HCT116 (cell line): ENCODE results near the gene TTC33. TPM values are rescaled to one million over a fixed set of nuclear protein-coding genes. Genes with fewer than 3 reads are reported as not detected.

Experiments used
- ATAC-seq: fragments of 200-7000 bp; cut with Tn5 transposase; 2 replicates; pipeline ENCODE4 v1.9.1; 2020; ENCODE audit warnings: mild to moderate bottlenecking, moderate library complexity
- BruUV-seq: library from RNA; stranded (reverse); fragments of 400-500 nt; replicated peaks from 2 replicates; lab custom pipeline; 2021; lab: Mats Ljungman, UMichigan
- CTCF ChIA-PET: fragments of 300-600 bp; sonication (Branson Sonifier 250); formaldehyde crosslinking; loops from one replicate; lab custom pipeline; 2021; ENCODE audit warnings: antibody characterized with exemption; lab: Charles Lee
- POLR2A ChIA-PET: fragments of 300-600, 350-600 bp; sonication (Branson Sonifier 250); formaldehyde crosslinking; loops from one replicate; lab custom pipeline; 2021; ENCODE audit warnings: antibody characterized with exemption; lab: Charles Lee
- RAD21 ChIA-PET, 2 experiments: fragments of 300-600 bp; sonication (Branson Sonifier 250); formaldehyde crosslinking; loops; one replicate each; lab custom pipeline; 2023; ENCODE audit warnings: low total read pairs in 2 of 2; ENCODE audit not compliant: uncharacterized antibody in 2 of 2, unreplicated experiment in 2 of 2, low non-redundant PET in 1 of 2; lab: Charles Lee
- DNase-seq: peaks from one replicate; pipeline ENCODE4 v3.0.0-alpha.2; 2010; ENCODE audit warnings: low read depth, low spot score
- H2AFZ ChIP-seq: fragments of 200-600 bp; shearing (Covaris generic), sonication (generic); 2 replicates; pipeline ENCODE4 v1.6.1; 2017; ENCODE audit warnings: low read depth, mixed run types, mixed read lengths, antibody characterized with exemption, low read length; ENCODE audit not compliant: poor library complexity, severe bottlenecking
- H3K27ac ChIP-seq: 2 replicates; pipeline ENCODE4 v1.5.1; 2012; ENCODE audit warnings: low read depth, low read length
- H3K27me3 ChIP-seq: fragments of 200-600 bp; sonication (generic); 2 replicates; pipeline ENCODE4 v1.6.1; 2016; ENCODE audit warnings: mixed run types, low read length, mixed read lengths; ENCODE audit not compliant: insufficient read depth
- H3K36me3 ChIP-seq, 2 experiments: fragments of 200-500 bp in 1 of 2; fragments of 200-600 bp in 1 of 2; sonication (Bioruptor generic) in 1 of 2; sonication (generic) in 1 of 2; 2 replicates each; pipeline versions ENCODE4 v1.5.1 to v1.6.1; 2014 to 2016; ENCODE audit warnings: low read length in 2 of 2, inconsistent platforms in 1 of 2, mixed read lengths in 1 of 2, mixed run types in 1 of 2; ENCODE audit not compliant: insufficient read depth in 2 of 2, control insufficient read depth in 1 of 2
- H3K4me1 ChIP-seq, 2 experiments: fragments of 200-600 bp in 1 of 2; sonication (generic) in 1 of 2; 2 replicates each; pipeline versions ENCODE4 v1.5.1 to v1.6.1; 2012 to 2017; ENCODE audit warnings: low read length in 2 of 2, inconsistent platforms in 1 of 2, mild to moderate bottlenecking in 1 of 2, mixed read lengths in 1 of 2, mixed run types in 1 of 2, moderate library complexity in 1 of 2; ENCODE audit not compliant: insufficient read depth in 2 of 2, control insufficient read depth in 1 of 2
- H3K4me2 ChIP-seq: fragments of 200-600 bp; sonication (generic); 2 replicates; pipeline ENCODE4 v1.6.1; 2017; ENCODE audit warnings: mixed run types, low read length, mixed read lengths
- H3K4me3 ChIP-seq, 2 experiments: fragments of 200-600 bp in 1 of 2; sonication (generic) in 1 of 2; replicated peaks in 1 of 2; 2 replicates each; pipeline ENCODE4 v1.5.1; 2011 to 2016; ENCODE audit warnings: low read length in 2 of 2, control low read depth in 1 of 2, low read depth in 1 of 2, mild to moderate bottlenecking in 1 of 2, mixed read lengths in 1 of 2, mixed run types in 1 of 2
- H3K79me2 ChIP-seq: fragments of 200-600 bp; sonication (generic); 2 replicates; pipeline ENCODE4 v1.6.1; 2017; ENCODE audit warnings: mild to moderate bottlenecking, mixed run types, low read length, moderate library complexity, mixed read lengths; ENCODE audit not compliant: insufficient read depth
- H3K9ac ChIP-seq: fragments of 200-600 bp; sonication (generic); 2 replicates; pipeline ENCODE4 v1.6.1; 2016; ENCODE audit warnings: low read length, mixed read lengths
- H3K9me2 ChIP-seq: fragments of 200-600 bp; sonication (generic), shearing (Covaris generic); 2 replicates; pipeline ENCODE4 v1.6.1; 2017; ENCODE audit warnings: mixed run types, mild to moderate bottlenecking, moderate library complexity; ENCODE audit not compliant: insufficient read depth
- H3K9me3 ChIP-seq, 2 experiments: fragments of 200-500 bp in 1 of 2; fragments of 200-600 bp in 1 of 2; sonication (Bioruptor generic) in 1 of 2; sonication (generic) in 1 of 2; 2 replicates each; pipeline ENCODE4 v1.6.1; 2014 to 2017; ENCODE audit warnings: low read length in 2 of 2, mixed read lengths in 2 of 2, inconsistent platforms in 1 of 2, low read depth in 1 of 2, mild to moderate bottlenecking in 1 of 2, mixed run types in 1 of 2, moderate library complexity in 1 of 2; ENCODE audit not compliant: control insufficient read depth in 1 of 2, insufficient read depth in 1 of 2
- H4K20me1 ChIP-seq: fragments of 200-600 bp; sonication (generic), shearing (Covaris generic); 2 replicates; pipeline ENCODE4 v1.6.1; 2017; ENCODE audit warnings: mixed run types, mild to moderate bottlenecking, moderate library complexity; ENCODE audit not compliant: insufficient read depth
- ATF3 ChIP-seq: IDR thresholded peaks from 2 replicates; pipeline ENCODE4 v1.6.1; 2012
- CBX3 ChIP-seq: IDR thresholded peaks from 2 replicates; pipeline ENCODE4 v1.6.1; 2012; ENCODE audit warnings: low read depth
- CEBPB ChIP-seq: IDR thresholded peaks from 2 replicates; pipeline ENCODE4 v1.6.1; 2012; ENCODE audit warnings: low read depth
- CTCF ChIP-seq, 3 experiments: fragments of 200-600 bp in 1 of 3; sonication (generic) in 1 of 3; IDR thresholded peaks in 2 of 3; conservative IDR thresholded peaks in 1 of 3; 2 replicates each; pipeline ENCODE4 v1.5.1; 2012 to 2017; ENCODE audit warnings: low read depth in 2 of 3, low read length in 2 of 3, antibody characterized with exemption in 1 of 3, borderline replicate concordance in 1 of 3, control low read depth in 1 of 3, mild to moderate bottlenecking in 1 of 3, mixed read lengths in 1 of 3, mixed run types in 1 of 3, moderate library complexity in 1 of 3; ENCODE audit not compliant: insufficient read depth in 1 of 3
- EGR1 ChIP-seq: IDR thresholded peaks from 2 replicates; pipeline ENCODE4 v1.6.1; 2012; ENCODE audit warnings: low read depth
- ELF1 ChIP-seq: IDR thresholded peaks from 2 replicates; pipeline ENCODE4 v1.6.1; 2012; ENCODE audit warnings: low read depth, borderline replicate concordance
- EZH2 ChIP-seq: fragments of 200-600 bp; sonication (generic); IDR thresholded peaks from 2 replicates; pipeline ENCODE4 v1.6.1; 2017; ENCODE audit warnings: antibody characterized with exemption, mixed run types
- EZH2phosphoT487 ChIP-seq: fragments of 200-600 bp; IDR thresholded peaks from 2 replicates; pipeline ENCODE4 v1.6.1; 2018; ENCODE audit warnings: antibody characterized with exemption, borderline replicate concordance
- FOSL1 ChIP-seq: IDR thresholded peaks from 2 replicates; pipeline ENCODE4 v1.6.1; 2012; ENCODE audit warnings: low read depth
- POLR2A ChIP-seq: IDR thresholded peaks from 2 replicates; pipeline ENCODE4 v1.7.0; 2011; ENCODE audit warnings: borderline replicate concordance; ENCODE audit not compliant: insufficient read depth, insufficient read length; ENCODE audit errors: extremely low read depth
- POLR2AphosphoS5 ChIP-seq: IDR thresholded peaks from 2 replicates; pipeline ENCODE4 v1.6.1; 2011; ENCODE audit warnings: mild to moderate bottlenecking, low read depth, low read length, moderate library complexity
- RAD21 ChIP-seq: IDR thresholded peaks from 2 replicates; pipeline ENCODE4 v1.6.1; 2012; ENCODE audit warnings: low read depth, mild to moderate bottlenecking
- REST ChIP-seq: IDR thresholded peaks from 2 replicates; pipeline ENCODE4 v1.6.1; 2012; ENCODE audit warnings: low read depth
- SIN3A ChIP-seq: IDR thresholded peaks from 2 replicates; pipeline ENCODE4 v1.6.1; 2012; ENCODE audit warnings: low read depth
- SRF ChIP-seq: IDR thresholded peaks from 2 replicates; pipeline ENCODE4 v1.6.1; 2012; ENCODE audit warnings: low read depth
- TCF7L2 ChIP-seq: IDR thresholded peaks from 2 replicates; pipeline ENCODE4 v1.7.0; 2011; ENCODE audit warnings: borderline replicate concordance, inconsistent platforms; ENCODE audit not compliant: insufficient read depth, insufficient read length; ENCODE audit errors: extremely low read depth
- YY1 ChIP-seq: IDR thresholded peaks from 2 replicates; pipeline ENCODE4 v1.6.1; 2011; ENCODE audit warnings: low read length, low read depth, moderate library complexity, mild to moderate bottlenecking; ENCODE audit not compliant: insufficient replicate concordance; ENCODE audit errors: extremely low read depth
- ZBTB33 ChIP-seq: IDR thresholded peaks from 2 replicates; pipeline ENCODE4 v1.6.1; 2011; ENCODE audit warnings: mild to moderate bottlenecking, low read length, moderate library complexity; ENCODE audit not compliant: insufficient replicate concordance; ENCODE audit errors: extremely low read depth
- ZFX ChIP-seq: fragments of 450-650 bp; IDR thresholded peaks from 2 replicates; pipeline ENCODE4 v1.6.1; 2017
- ZNF274 ChIP-seq: fragments of 200-500 bp; sonication (Bioruptor generic); IDR thresholded peaks from 2 replicates; pipeline ENCODE4 v1.6.1; 2014; ENCODE audit warnings: mild to moderate bottlenecking, low read depth, low read length, inconsistent platforms
- intact Hi-C: fragments of 100-400 bp; cut with micrococcal nuclease; formaldehyde crosslinking; loops from 2 replicates; pipeline ENCODE4 v1.10.0; 2022
- total RNA-seq: library from RNA; stranded (reverse); gene quantifications from one replicate; pipeline ENCODE4 v1.2.1, GENCODE V29; 2021; ENCODE audit not compliant: unreplicated experiment

The TTC33 gene
- total RNA-seq, 1 experiment from 2014 or later: 14.5 TPM

GRCh38 chr5:40778133-40778532 lies 22.4 kb upstream of the TTC33 start:
- no TSS peak for BruUV-seq
- Histone ChIP-seq H3K9me2 (no peaks in the 10 kb centered on the region), H3K9ac (no peak overlapping the region), H3K79me2 (peaks cover 56% of the 10 kb centered on the region), H3K4me2 (no peak overlapping the region), H3K4me3 (no peak overlapping the region), H3K27ac (no peak overlapping the region), H3K36me3 (peaks cover 10 to 14% of the 10 kb centered on the region in 2 experiments; a peak in 3 of 4 replicates), H2AFZ (no peak overlapping the region), H3K4me1 (no peaks in the 10 kb centered on the region), H3K9me3 (no peaks in the 10 kb centered on the region), H3K27me3 (no peaks in the 10 kb centered on the region), H4K20me1 (peaks cover 10% of the 10 kb centered on the region; the same call in 1 of the 2 replicates)
- intact Hi-C loops: loop anchor here (10.0 kb wide), 1 partner anchor 63 kb away; no protein-coding TSS in a partner anchor
- TF ChIP-seq TCF7L2 (no peak), SIN3A (no peak), ZBTB33 (no peak), CTCF (IDR thresholded peaks at IDR 0.05 in 2 of 3, conservative IDR thresholded peaks at IDR 0.05 in 1 of 3; ENCODE audit: borderline replicate concordance in 1 of 3, insufficient read depth in 1 of 3, low read depth in 2 of 3, low read length in 2 of 3) (no peak), ZNF274 (no peak), EZH2 (no peak), FOSL1 (no peak), CBX3 (no peak), POLR2AphosphoS5 (no peak), POLR2A (no peak), YY1 (no peak), CEBPB (no peak), SRF (no peak), EZH2phosphoT487 (no peak), REST (no peak), ELF1 (no peak), RAD21 (no peak), ATF3 (no peak), EGR1 (no peak), ZFX (no peak)
- CTCF ChIA-PET: no interaction called here
- POLR2A ChIA-PET: no interaction called here
- ATAC-seq (no peak), DNase-seq (no peak)
- RAD21 ChIA-PET: no interaction called here
